Neural cell (in vitro differentiated cells): ENCODE data around the gene ZCCHC14.

Experiments
- CTCF ChIP-seq: fragments of 450-650 bp; IDR thresholded peaks from 2 replicates; pipeline ENCODE4 v1.5.1; 2014; ENCODE audit warnings: antibody characterized with exemption, mild to moderate bottlenecking, moderate library complexity; ENCODE audit not compliant: poor library complexity, severe bottlenecking
- EP300 ChIP-seq: fragments of 450-650 bp; conservative IDR thresholded peaks from 2 replicates; pipeline ENCODE4 v1.6.1; 2014; ENCODE audit warnings: antibody characterized with exemption, mild to moderate bottlenecking, moderate library complexity; ENCODE audit not compliant: poor library complexity, severe bottlenecking
- EZH2 ChIP-seq: fragments of 200-600, 300-800 bp; shearing (Covaris generic), sonication (generic); IDR thresholded peaks from 2 replicates; pipeline ENCODE4 v1.6.1; 2014; ENCODE audit warnings: antibody characterized with exemption, low read length, borderline replicate concordance, mild to moderate bottlenecking; ENCODE audit not compliant: insufficient read depth, poor library complexity, severe bottlenecking
- MXI1 ChIP-seq: fragments of 450-650 bp; conservative IDR thresholded peaks from 2 replicates; pipeline ENCODE4 v1.6.1; 2014; ENCODE audit warnings: antibody characterized with exemption, mild to moderate bottlenecking; ENCODE audit not compliant: poor library complexity, severe bottlenecking
- POLR2AphosphoS5 ChIP-seq: IDR thresholded peaks from 2 replicates; pipeline ENCODE4 v1.6.1; 2012
- RAD21 ChIP-seq: fragments of 450-650 bp; conservative IDR thresholded peaks from 2 replicates; pipeline ENCODE4 v1.6.1; 2014; ENCODE audit warnings: antibody characterized with exemption, mild to moderate bottlenecking, moderate library complexity
- REST ChIP-seq: IDR thresholded peaks from 2 replicates; pipeline ENCODE4 v1.6.1; 2012; ENCODE audit warnings: borderline replicate concordance
- SMC3 ChIP-seq: fragments of 450-650 bp; conservative IDR thresholded peaks from 2 replicates; pipeline ENCODE4 v1.6.1; 2014; ENCODE audit warnings: antibody characterized with exemption, mild to moderate bottlenecking, moderate library complexity; ENCODE audit not compliant: poor library complexity
- TAF1 ChIP-seq: IDR thresholded peaks from 2 replicates; pipeline ENCODE4 v1.6.1; 2012; ENCODE audit warnings: low read depth

- no peak for TF ChIP-seq CTCF
- TF ChIP-seq POLR2AphosphoS5: no peak
- no peak for TF ChIP-seq REST
- no peak for TF ChIP-seq MXI1
- TF ChIP-seq SMC3: no peak
- TF ChIP-seq EZH2: no peak
- no peak for TF ChIP-seq EP300
- no peak for TF ChIP-seq RAD21
- TF ChIP-seq TAF1: no peak
Observed at GRCh38 chr16:87486713-87487247, 6.0 kb downstream of the ZCCHC14 start.
